ENCODE results near the gene CCDC17. TPM values are rescaled to one million over a fixed set of nuclear protein-coding genes. Genes with fewer than 3 reads are reported as not detected.

CCDC17 gene
- 1.3 and 1.4 TPM in 2 replicates for total RNA-seq
- 0.73 and 1.4 TPM in 2 replicates for polyA plus RNA-seq

GRCh38 chr1:45623972-45624371 is at the start of gene CCDC17:
Gene CCDC17, minus strand, starts transcription at chr1:45624054. Its CDS starts 145 bp downstream, at chr1:45623909.
- H3K4me2 ChIP-seq, result no peak within 1 kb of the TSS
- WGBS (ENCODE audit: low lambda C conversion rate, missing lambda C conversion rate), result 60% methylated on average over 4 of the region's 4 CpGs
- H3K79me2 ChIP-seq, result no peaks in the 10 kb centered on the region
- TF ChIP-seq EZH2phosphoT487 (IDR thresholded peaks at IDR 0.05; ENCODE audit: low read depth, severe bottlenecking, unreplicated experiment), result no peak
- TF ChIP-seq EZH2 (IDR thresholded peaks at IDR 0.05; ENCODE audit: borderline replicate concordance), result no peak
- TF ChIP-seq CTCF (IDR thresholded peaks at IDR 0.05; ENCODE audit: poor library complexity), result no peak
- H3K9me2 ChIP-seq (replicated peaks; ENCODE audit: insufficient read depth), result no peaks in the 10 kb centered on the region
- no peaks in the 10 kb centered on the region for H3K4me1 ChIP-seq (ENCODE audit: insufficient read depth)
- no peaks in the 10 kb centered on the region for H3K9me3 ChIP-seq (ENCODE audit: low read depth)
- H3K36me3 ChIP-seq (replicated peaks; ENCODE audit: insufficient read depth, low read depth), result no peaks in the 10 kb centered on the region
- H3K27ac ChIP-seq, result no peak within 1 kb of the TSS
- no peak within 1 kb of the TSS for H3K4me3 ChIP-seq
- no peak within 1 kb of the TSS for H2AFZ ChIP-seq
- H4K20me1 ChIP-seq (ENCODE audit: insufficient read depth, poor library complexity, severe bottlenecking), result no peaks in the 10 kb centered on the region
- DNase-seq (ENCODE audit: low spot score), result no peak
- H3K27me3 ChIP-seq, result no peaks in the 10 kb centered on the region

GRCh38 chr1:45669859-45670655 is 46.2 kb upstream of the CCDC17 start:
- DNase-seq (ENCODE audit: low spot score), result no peak
- Histone ChIP-seq H3K9me3 (ENCODE audit: low read depth) (no peaks in the 10 kb centered on the region), H3K27ac (peak overlapping the region; percentile 1), H3K9me2 (replicated peaks; ENCODE audit: insufficient read depth) (no peaks in the 10 kb centered on the region), H2AFZ (no peak overlapping the region), H3K79me2 (peaks cover 100% of the 10 kb centered on the region), H3K36me3 (replicated peaks; ENCODE audit: insufficient read depth, low read depth) (no peaks in the 10 kb centered on the region), H3K4me3 (no peak overlapping the region), H3K4me2 (no peak overlapping the region), H3K4me1 (ENCODE audit: insufficient read depth) (peaks cover 20% of the 10 kb centered on the region), H4K20me1 (ENCODE audit: insufficient read depth, poor library complexity, severe bottlenecking) (peaks cover 95% of the 10 kb centered on the region), H3K27me3 (no peaks in the 10 kb centered on the region)
- TF ChIP-seq EZH2 (IDR thresholded peaks at IDR 0.05; ENCODE audit: borderline replicate concordance) (no peak), CTCF (IDR thresholded peaks at IDR 0.05; ENCODE audit: poor library complexity) (no peak), EZH2phosphoT487 (IDR thresholded peaks at IDR 0.05; ENCODE audit: low read depth, severe bottlenecking, unreplicated experiment) (no peak)
- 78% methylated on average over 6 of the region's 6 CpGs for WGBS (ENCODE audit: low lambda C conversion rate, missing lambda C conversion rate)

GRCh38 chr1:45669379-45669778 is 45.5 kb upstream of the CCDC17 start:
- WGBS (ENCODE audit: low lambda C conversion rate, missing lambda C conversion rate), result 45% methylated on average over 1 of the region's 1 CpG
- H3K27me3 ChIP-seq, result no peaks in the 10 kb centered on the region
- TF ChIP-seq CTCF (IDR thresholded peaks at IDR 0.05; ENCODE audit: poor library complexity) (no peak), EZH2 (IDR thresholded peaks at IDR 0.05; ENCODE audit: borderline replicate concordance) (no peak), EZH2phosphoT487 (IDR thresholded peaks at IDR 0.05; ENCODE audit: low read depth, severe bottlenecking, unreplicated experiment) (no peak)
- no peaks in the 10 kb centered on the region for H3K9me2 ChIP-seq (replicated peaks; ENCODE audit: insufficient read depth)
- peak overlapping the region; percentile 8 for H3K27ac ChIP-seq
- peaks cover 95% of the 10 kb centered on the region for H4K20me1 ChIP-seq (ENCODE audit: insufficient read depth, poor library complexity, severe bottlenecking)
- no peaks in the 10 kb centered on the region for H3K36me3 ChIP-seq (replicated peaks; ENCODE audit: insufficient read depth, low read depth)
- no peaks in the 10 kb centered on the region for H3K9me3 ChIP-seq (ENCODE audit: low read depth)
- H2AFZ ChIP-seq, result no peak overlapping the region
- H3K4me3 ChIP-seq, result no peak overlapping the region
- no peak for DNase-seq (ENCODE audit: low spot score)
- H3K4me1 ChIP-seq (ENCODE audit: insufficient read depth), result peaks cover 17% of the 10 kb centered on the region
- peaks cover 100% of the 10 kb centered on the region for H3K79me2 ChIP-seq
- no peak overlapping the region for H3K4me2 ChIP-seq

Measured in hepatocyte (in vitro differentiated cells).